NT2/D1 (cell line): ENCODE results near the gene SMC4.

Experiments used
- SUZ12 ChIP-seq: IDR thresholded peaks from 2 replicates; pipeline ENCODE4 v1.6.1; 2011; ENCODE audit not compliant: insufficient read length, insufficient read depth; ENCODE audit errors: extremely low read depth
- YY1 ChIP-seq: IDR thresholded peaks from 2 replicates; pipeline ENCODE4 v1.6.1; 2011; ENCODE audit not compliant: insufficient read length, insufficient read depth
- ZNF274 ChIP-seq: IDR thresholded peaks from 2 replicates; pipeline ENCODE4 v1.6.1; 2011; ENCODE audit warnings: mild to moderate bottlenecking, low read depth, low read length

DNA sequence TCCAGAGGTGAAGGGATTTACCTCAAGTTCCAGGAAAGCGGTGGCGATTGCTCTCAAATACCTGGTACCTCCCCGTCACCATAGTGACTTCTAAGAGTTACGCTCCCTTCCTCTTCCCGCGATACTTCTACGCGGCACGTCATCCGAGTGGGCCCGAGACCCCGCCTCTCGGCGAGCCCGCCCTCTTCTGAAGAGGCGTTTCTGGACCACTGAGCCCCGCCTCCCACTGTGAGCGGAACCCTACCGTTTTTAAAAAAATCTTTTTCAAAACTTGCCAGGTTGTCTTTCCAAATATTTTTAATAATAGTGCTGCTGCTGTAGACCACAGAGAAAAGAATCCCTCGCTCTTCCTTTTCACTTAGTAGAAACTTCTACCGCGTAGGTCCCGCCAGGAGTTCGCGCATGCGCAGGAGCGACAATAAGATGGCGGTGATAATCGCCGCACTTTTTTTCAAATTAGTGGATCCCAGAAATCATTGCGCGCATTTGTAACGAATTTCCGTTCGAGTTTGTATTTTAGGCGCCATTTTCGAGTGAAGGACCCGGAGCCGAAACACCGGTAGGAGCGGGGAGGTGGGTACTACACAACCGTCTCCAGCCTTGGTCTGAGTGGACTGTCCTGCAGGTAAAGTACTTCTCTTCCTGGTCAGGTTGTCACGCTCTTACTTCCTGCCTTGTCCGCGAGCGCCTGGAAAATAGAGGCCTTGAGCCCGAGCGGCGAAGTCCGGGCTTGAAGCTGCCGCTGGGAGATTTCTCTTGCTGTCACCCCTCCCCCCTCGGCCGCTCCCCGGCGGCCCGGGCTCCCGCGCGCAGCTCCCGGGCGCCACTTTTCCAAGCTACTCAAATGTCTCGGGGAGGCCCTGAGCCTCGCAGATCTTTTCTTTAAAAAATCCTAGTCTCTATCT lies at the start of gene SMC4, which contains the start of gene IFT80:
- TF ChIP-seq YY1 (peak; percentile 78), SUZ12 (no peak), ZNF274 (no peak)
